Activated T-cell treated with anti-CD3 and anti-CD28 coated beads for 48 hours (primary cell): Measurements from ENCODE around the gene MSLN.

Source experiments
- DNase-seq: peaks from one replicate; pipeline ENCODE4 v3.0.0-alpha.2; 2020; ENCODE audit warnings: low read depth

MSLN gene

GRCh38 chr16:807347-808084 is 47.0 kb downstream of the MSLN start:
- DNase-seq: peak; percentile 82

GRCh38 chr16:808085-808386 is 47.5 kb downstream of the MSLN start:
- no peak for DNase-seq

- peak; percentile 62 for DNase-seq
Measured at GRCh38 chr16:813204-813915, 52.8 kb downstream of the MSLN start.

- no peak for DNase-seq
Measured at GRCh38 chr16:813916-814412, 53.4 kb downstream of the MSLN start.

- no peak for DNase-seq
Measured at GRCh38 chr16:814974-815373, 54.4 kb downstream of the MSLN start.

GRCh38 chr16:815861-816260 is 55.3 kb downstream of the MSLN start:
- no peak for DNase-seq

GRCh38 chr16:817001-817906 is 56.7 kb downstream of the MSLN start:
- no peak for DNase-seq

- no peak for DNase-seq
Measured at GRCh38 chr16:818132-818531, 57.6 kb downstream of the MSLN start.
